T-cell (primary cell): ENCODE measurements around the gene SPAG9. TPM values are rescaled to one million over a fixed set of nuclear protein-coding genes. Genes with fewer than 3 reads are reported as not detected.
"Not testable (repeated sequence)": the region's sequence is repeated elsewhere in the genome, so short reads cannot be mapped to it uniquely, and the experiment has no call there.

Source experiments
- ATAC-seq, 4 experiments: fragments of 200-7000 bp in 3 of 4; fragments of 150-1000 bp in 1 of 4; cut with Tn5 transposase; replicated peaks in 1 of 4; 1 replicate in 3 of 4; 2 replicates in 1 of 4; pipeline ENCODE4 v1.10.0; 2021; ENCODE audit warnings: moderate library complexity in 3 of 4, mild to moderate bottlenecking in 2 of 4, moderate number of reproducible peaks in 1 of 4
- CTCF ChIA-PET, 2 donors: fragments of 300-600 bp; sonication (Branson Sonifier 250); formaldehyde crosslinking; loops; one replicate each; lab custom pipeline; 2022; ENCODE audit warnings: antibody characterized with exemption in 2 of 2; lab: Charles Lee
- POLR2A ChIA-PET, 2 donors: fragments of 300-600 bp; sonication (Branson Sonifier 250); formaldehyde crosslinking; loops; one replicate each; lab custom pipeline; 2022; ENCODE audit warnings: antibody characterized with exemption in 2 of 2; lab: Charles Lee
- DNase-seq, 35 experiments: peaks; one replicate each; pipeline versions ENCODE4 v3.0.0 to v3.0.0-alpha.2; 2013 to 2023
- H3K27ac ChIP-seq: one replicate; pipeline ENCODE4 v1.5.1; 2013; ENCODE audit warnings: low read length
- H3K27me3 ChIP-seq, 2 experiments: replicated peaks in 1 of 2; 1 replicate in 1 of 2; 2 replicates in 1 of 2; pipeline versions ENCODE4 v1.6.1 to v1.7.0; 2013; ENCODE audit warnings: low read length in 1 of 2, mixed read lengths in 1 of 2; ENCODE audit not compliant: control insufficient read depth in 2 of 2, insufficient read depth in 2 of 2; ENCODE audit errors: extremely low read depth in 1 of 2
- H3K36me3 ChIP-seq, 2 donors: 1 replicate in 1 of 2; 2 replicates in 1 of 2; pipeline versions ENCODE4 v1.6.1 to v1.7.0; 2013; ENCODE audit warnings: low read length in 1 of 2; ENCODE audit not compliant: control insufficient read depth in 2 of 2, insufficient read depth in 1 of 2; ENCODE audit errors: extremely low read depth in 1 of 2
- H3K4me1 ChIP-seq, 2 experiments: 1 replicate in 1 of 2; 2 replicates in 1 of 2; pipeline versions ENCODE4 v1.6.1 to v1.7.0; 2013; ENCODE audit warnings: low read length in 2 of 2, mixed read lengths in 1 of 2; ENCODE audit not compliant: insufficient read depth in 2 of 2, control insufficient read depth in 1 of 2; ENCODE audit errors: extremely low read depth in 1 of 2
- H3K4me3 ChIP-seq, 2 donors: 1 replicate in 1 of 2; 2 replicates in 1 of 2; pipeline versions ENCODE4 v1.5.1 to v1.7.0; 2013; ENCODE audit warnings: mild to moderate bottlenecking in 2 of 2, low read length in 1 of 2, moderate library complexity in 1 of 2; ENCODE audit not compliant: control insufficient read depth in 1 of 2; ENCODE audit errors: extremely low read depth in 1 of 2
- H3K9me3 ChIP-seq: 2 replicates; pipeline ENCODE4 v1.7.0; 2013
- H3K27ac Mint-ChIP-seq, 2 donors: one replicate each; pipeline ENCODE4 v1.8.0; 2020 to 2021; ENCODE audit warnings: mild to moderate bottlenecking in 2 of 2, mixed read lengths in 2 of 2
- H3K27me3 Mint-ChIP-seq, 2 donors: one replicate each; pipeline ENCODE4 v1.8.0; 2021 to 2022; ENCODE audit warnings: mixed read lengths in 2 of 2
- H3K36me3 Mint-ChIP-seq: one replicate; pipeline ENCODE4 v1.8.0; 2021; ENCODE audit warnings: mixed read lengths
- H3K4me1 Mint-ChIP-seq, 3 donors: one replicate each; pipeline ENCODE4 v1.8.0; 2020 to 2022; ENCODE audit warnings: mixed read lengths in 3 of 3, mild to moderate bottlenecking in 1 of 3
- H3K4me3 Mint-ChIP-seq, 3 donors: one replicate each; pipeline ENCODE4 v1.8.0; 2020 to 2022; ENCODE audit warnings: mild to moderate bottlenecking in 3 of 3, mixed read lengths in 3 of 3, moderate library complexity in 3 of 3
- H3K9me3 Mint-ChIP-seq, 3 donors: one replicate each; pipeline ENCODE4 v1.8.0; 2020 to 2022; ENCODE audit warnings: mixed read lengths in 3 of 3
- WGBS: methylation state at CpG from one replicate; pipeline ENCODE4 v1.1.5; 2013; ENCODE audit warnings: missing lambda C conversion rate; ENCODE audit not compliant: insufficient coverage; 5-methylcytosine and 5-hydroxymethylcytosine counted together
- total RNA-seq, 35 experiments: library from RNA in 6 of 35; stranded (reverse) in 6 of 35; fragments of 120-200 nt in 1 of 35; gene quantifications; one replicate each; pipeline versions ENCODE4 v1.2.1 to v1.2.4 and lab custom pipeline; 2013 to 2026

Gene SPAG9
- total RNA-seq, 5 donors from 2014 or later (not counting 1 experiment from before 2014, with no cell fraction given), result 48.9 to 61.8 (median 51.9) TPM

GRCh38 chr17:51097708-51098446 is 22.8 kb downstream of the SPAG9 start:
- no peak overlapping the region for H3K27ac ChIP-seq
- WGBS, result 71% methylated on average over 1 of the region's 4 CpGs
- H3K36me3 Mint-ChIP-seq, result peaks cover 6% of the 10 kb centered on the region
- no peak overlapping the region for H3K4me3 ChIP-seq
- H3K27me3 ChIP-seq, result no peaks in the 10 kb centered on the region
- H3K27me3 Mint-ChIP-seq, result no peaks in the 10 kb centered on the region
- H3K27ac Mint-ChIP-seq, result no peak overlapping the region
- H3K9me3 ChIP-seq, result no peaks in the 10 kb centered on the region
- no peak for DNase-seq
- H3K4me1 ChIP-seq, result peaks cover 19 to 20% of the 10 kb centered on the region in 2 experiments
- H3K4me1 Mint-ChIP-seq, result peaks cover 29 to 36% (median 31%) of the 10 kb centered on the region in 3 donors
- H3K9me3 Mint-ChIP-seq, result no peaks in the 10 kb centered on the region
- ATAC-seq, result no peak
- ChIA-PET CTCF (no interaction called here), POLR2A (no interaction called here)
- H3K36me3 ChIP-seq, result no peaks in the 10 kb centered on the region
- no peak overlapping the region for H3K4me3 Mint-ChIP-seq

DNA sequence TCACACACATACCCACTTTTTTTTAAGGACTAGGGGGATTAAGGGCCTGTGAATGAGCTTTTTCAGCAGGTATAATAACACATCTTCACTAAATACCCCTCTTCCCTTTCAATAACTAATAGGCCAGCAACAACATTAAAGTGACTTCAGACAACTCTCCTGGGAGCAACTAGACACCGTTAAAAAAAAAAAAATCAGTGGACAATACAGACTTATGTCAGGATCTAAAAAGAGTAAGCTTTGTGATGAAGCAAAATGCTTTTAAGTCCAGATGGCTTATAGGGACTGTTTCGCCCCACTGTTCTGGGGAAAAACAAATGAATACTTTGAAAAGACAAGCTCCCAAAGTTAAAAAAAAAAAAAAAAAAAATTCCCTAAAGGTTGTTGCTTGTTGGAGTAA is 29.0 kb downstream of the SPAG9 start:
- no peak overlapping the region for H3K27ac Mint-ChIP-seq

GRCh38 chr17:51088868-51089267 is 31.8 kb downstream of the SPAG9 start:
- H3K4me1 ChIP-seq, H3K27me3 ChIP-seq, ATAC-seq, H3K27ac ChIP-seq, H3K27me3 Mint-ChIP-seq, H3K36me3 ChIP-seq, H3K4me3 ChIP-seq, H3K9me3 Mint-ChIP-seq, H3K4me3 Mint-ChIP-seq, H3K36me3 Mint-ChIP-seq, H3K27ac Mint-ChIP-seq, H3K9me3 ChIP-seq, POLR2A ChIA-PET: not testable (repeated sequence)
- CTCF ChIA-PET, result interaction anchor here in 1 of 2 donors (0.6 kb wide), 1 partner anchor 14 kb away, joined by 3 read pairs; no protein-coding TSS in a partner anchor
- H3K4me1 Mint-ChIP-seq, result peaks cover 13 to 35% (median 26%) of the 10 kb centered on the region in 3 donors
- peak in 7 of 35 experiments; percentile 2 to 31 (median 5) for DNase-seq
- 100% methylated on average over 3 of the region's 10 CpGs for WGBS

More for the DNA sequence above, 29.0 kb downstream of the SPAG9 start:
- H3K27ac ChIP-seq, result no peak overlapping the region
- ChIA-PET CTCF (interaction anchor here in 1 of 2 donors (0.5 kb wide), 1 partner anchor 74 kb away, joined by 6 read pairs; no protein-coding TSS in a partner anchor), POLR2A (interaction anchor here (0.6 kb wide), 3 partner anchors 11 to 36 kb away, joined by 3 to 5 read pairs (median 5); no protein-coding TSS in a partner anchor)
- H3K4me3 Mint-ChIP-seq, result no peak overlapping the region
- H3K36me3 ChIP-seq, result peaks cover 0 to 3% of the 10 kb centered on the region in 2 donors
- H3K27me3 ChIP-seq, result no peaks in the 10 kb centered on the region
- no CpG with 5 or more reads among the region's 2 CpGs for WGBS
- peaks cover 4 to 6% of the 10 kb centered on the region in 2 experiments for H3K4me1 ChIP-seq
- ATAC-seq (no peak), DNase-seq (no peak)
- no peaks in the 10 kb centered on the region for H3K9me3 Mint-ChIP-seq
- H3K9me3 ChIP-seq, result no peaks in the 10 kb centered on the region
- no peaks in the 10 kb centered on the region for H3K27me3 Mint-ChIP-seq
- no peaks in the 10 kb centered on the region for H3K36me3 Mint-ChIP-seq
- no peak overlapping the region for H3K4me3 ChIP-seq
- H3K4me1 Mint-ChIP-seq, result peaks cover 28 to 39% (median 32%) of the 10 kb centered on the region in 3 donors

DNA sequence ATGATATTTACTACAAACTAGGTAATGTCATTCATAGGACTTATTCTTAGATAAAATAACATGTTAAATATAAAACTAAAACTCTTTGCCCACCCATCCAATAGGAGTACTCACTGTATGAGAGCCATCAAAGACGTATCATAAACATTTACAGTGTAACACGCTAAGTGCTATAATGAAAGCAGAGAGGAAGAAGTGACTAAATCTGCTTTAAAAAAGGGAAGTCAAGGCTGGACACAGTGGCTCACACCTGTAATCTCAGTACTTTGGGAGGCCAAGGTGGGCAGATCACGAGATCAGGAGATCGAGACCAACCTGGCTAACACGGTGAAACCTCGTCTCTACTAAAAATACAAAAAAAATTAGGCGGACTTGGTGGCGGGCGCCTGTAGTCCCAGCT is 32.4 kb downstream of the SPAG9 start:
- DNase-seq (no peak), ATAC-seq (no peak)
- Mint-ChIP-seq H3K27me3 (no peaks in the 10 kb centered on the region), H3K27ac (no peak overlapping the region), H3K9me3 (no peaks in the 10 kb centered on the region), H3K4me3 (no peak overlapping the region), H3K36me3 (no peaks in the 10 kb centered on the region), H3K4me1 (peaks cover 12 to 33% (median 25%) of the 10 kb centered on the region in 3 donors)
- no peaks in the 10 kb centered on the region for H3K9me3 ChIP-seq
- CTCF ChIA-PET, result interaction anchor here in 1 of 2 donors (0.6 kb wide), 1 partner anchor 13 kb away, joined by 3 read pairs; no protein-coding TSS in a partner anchor
- POLR2A ChIA-PET, result no interaction called here
- WGBS, result 97% methylated on average over 7 of the region's 9 CpGs
- no peak overlapping the region for H3K4me3 ChIP-seq
- H3K27me3 ChIP-seq, result no peaks in the 10 kb centered on the region
- peaks cover 0 to 5% of the 10 kb centered on the region in 2 experiments for H3K4me1 ChIP-seq
- peaks cover 0 to 3% of the 10 kb centered on the region in 2 donors for H3K36me3 ChIP-seq
- no peak overlapping the region for H3K27ac ChIP-seq

- Mint-ChIP-seq H3K36me3 (no peaks in the 10 kb centered on the region), H3K27me3 (no peaks in the 10 kb centered on the region), H3K9me3 (no peaks in the 10 kb centered on the region), H3K4me1 (peaks cover 16 to 36% (median 26%) of the 10 kb centered on the region in 3 donors), H3K4me3 (no peak overlapping the region), H3K27ac (no peak overlapping the region)
- Histone ChIP-seq H3K27ac (no peak overlapping the region), H3K4me3 (no peak overlapping the region), H3K4me1 (peaks cover 0 to 5% of the 10 kb centered on the region in 2 experiments), H3K36me3 (peaks cover 0 to 3% of the 10 kb centered on the region in 2 donors), H3K27me3 (no peaks in the 10 kb centered on the region), H3K9me3 (no peaks in the 10 kb centered on the region)
- DNase-seq, result no peak
- WGBS, result no CpG with 5 or more reads among the region's 2 CpGs
- CTCF ChIA-PET, result no interaction called here
- POLR2A ChIA-PET, result interaction anchor here in 1 of 2 donors (0.6 kb wide), 1 partner anchor 89 kb away, joined by 7 read pairs; no protein-coding TSS in a partner anchor
- no peak for ATAC-seq
These were observed 33.5 kb downstream of the SPAG9 start for GRCh38 chr17:51087072-51087757.

DNA sequence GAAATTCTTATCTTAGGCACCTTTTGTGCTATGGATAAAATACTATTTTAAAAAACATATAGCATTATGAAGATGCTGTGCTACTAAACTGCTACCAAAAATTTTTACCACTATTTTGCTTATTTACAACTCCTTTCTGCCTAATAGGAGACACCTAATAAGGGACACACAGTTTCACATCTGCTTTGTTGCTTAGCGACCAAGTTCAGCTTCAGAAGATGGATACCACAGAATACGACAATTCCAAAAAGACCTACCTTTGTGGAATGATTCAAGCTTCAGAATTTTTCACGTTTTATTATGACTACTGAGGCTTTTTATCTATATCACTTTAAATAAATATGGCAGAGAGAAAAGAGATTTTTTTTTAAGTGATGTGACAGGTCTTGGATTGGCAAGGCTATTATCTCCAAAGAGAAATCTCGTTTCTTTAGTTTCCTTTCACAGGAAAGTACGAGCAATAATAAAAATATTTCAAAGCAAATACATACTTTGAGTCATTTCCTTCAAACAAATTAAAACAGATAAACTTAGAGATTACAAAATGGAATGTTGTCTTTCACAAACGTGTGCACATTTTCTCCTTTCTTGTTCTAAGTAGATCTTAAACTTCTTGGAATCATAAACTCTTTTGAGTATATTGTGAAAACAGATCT is 35.4 kb downstream of the SPAG9 start:
- Histone ChIP-seq H3K27me3 (no peaks in the 10 kb centered on the region), H3K27ac (no peak overlapping the region), H3K4me3 (no peak overlapping the region), H3K9me3 (no peaks in the 10 kb centered on the region), H3K36me3 (no peaks in the 10 kb centered on the region), H3K4me1 (peaks cover 0 to 5% of the 10 kb centered on the region in 2 experiments)
- peaks cover 12 to 29% (median 28%) of the 10 kb centered on the region in 3 donors for H3K4me1 Mint-ChIP-seq
- no CpG with 5 or more reads among the region's 6 CpGs for WGBS
- ChIA-PET CTCF (interaction anchor here in 1 of 2 donors (0.7 kb wide), 3 partner anchors 34 to 1263 kb away, joined by 3 to 6 read pairs (median 4); no protein-coding TSS in a partner anchor), POLR2A (interaction anchor here in 1 of 2 donors (0.5 kb wide), 1 partner anchor 34 kb away, joined by 5 read pairs; no protein-coding TSS in a partner anchor)
- peak in 1 of 4 experiments; percentile 20 for ATAC-seq
- no peaks in the 10 kb centered on the region for H3K9me3 Mint-ChIP-seq
- no peak overlapping the region for H3K4me3 Mint-ChIP-seq
- peaks cover 4% of the 10 kb centered on the region for H3K36me3 Mint-ChIP-seq
- H3K27me3 Mint-ChIP-seq, result no peaks in the 10 kb centered on the region
- DNase-seq, result no peak
- H3K27ac Mint-ChIP-seq, result no peak overlapping the region
